Hematopoietic multipotent progenitor cell treated with erythropoietin and hydrocortisone succinate and interleukin-3 and kit ligand, for 4 days (in vitro differentiated cells): ENCODE results near the gene SUPT3H.
"Not testable (repeated sequence)": the region's sequence is repeated elsewhere in the genome, so short reads cannot be mapped to it uniquely, and the experiment has no call there.

Source experiments
- DNase-seq: peaks from one replicate; pipeline ENCODE4 v3.0.0-alpha.2; 2015

The SUPT3H gene

DNA sequence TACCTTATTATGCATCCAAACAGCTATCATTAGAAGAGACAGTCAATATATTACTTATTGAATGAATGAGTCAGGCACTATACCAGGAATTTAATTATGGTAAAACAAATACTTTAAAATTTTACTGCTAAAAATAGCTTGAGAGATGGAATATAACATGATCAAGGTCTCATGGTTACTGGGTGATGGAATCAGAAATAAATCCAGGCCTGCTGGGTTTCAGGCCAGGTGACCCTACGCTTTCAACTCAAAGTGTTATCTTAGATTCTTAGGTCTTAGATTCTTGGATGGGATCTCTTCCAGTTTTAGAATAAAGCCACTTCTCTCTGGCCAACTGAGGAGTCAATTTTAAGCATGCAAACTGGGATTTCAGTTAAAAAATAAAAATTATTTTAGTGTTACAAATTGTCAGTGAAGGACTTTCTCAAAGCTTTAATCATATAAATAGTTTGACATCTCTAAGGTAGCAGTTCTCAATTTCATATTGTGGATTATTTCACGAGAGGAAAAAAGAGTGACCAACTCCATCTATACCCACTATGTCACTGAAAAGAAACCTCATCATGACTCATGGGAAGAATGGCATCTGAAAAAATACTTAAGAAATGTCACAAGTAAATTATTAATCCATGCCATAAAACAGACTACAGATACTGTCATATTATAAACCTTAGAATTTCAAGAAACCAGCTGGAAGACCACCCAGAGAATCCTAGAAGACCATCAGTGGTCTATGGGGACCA lies 333.1 kb downstream of the SUPT3H start:
- DNase-seq: no peak

DNA sequence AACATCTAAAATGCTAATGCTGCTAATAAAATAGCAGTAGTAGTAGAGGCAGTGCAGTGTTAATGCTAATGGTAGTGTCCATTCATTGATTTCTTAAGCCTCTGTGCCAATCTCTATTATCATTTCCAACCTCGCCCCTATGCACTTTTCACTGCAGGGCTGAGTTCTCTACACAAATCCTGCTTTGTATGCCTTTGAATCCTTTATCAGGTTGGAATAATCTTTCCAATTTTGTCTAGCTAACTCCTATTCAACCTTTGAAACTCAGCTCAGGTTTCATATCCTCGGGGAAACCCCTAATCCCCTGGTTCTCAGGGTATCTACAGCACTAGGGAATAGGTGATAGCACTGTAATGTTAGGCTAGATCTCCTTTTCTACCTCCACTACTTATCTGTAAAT lies 333.6 kb downstream of the SUPT3H start:
- no peak for DNase-seq

DNA sequence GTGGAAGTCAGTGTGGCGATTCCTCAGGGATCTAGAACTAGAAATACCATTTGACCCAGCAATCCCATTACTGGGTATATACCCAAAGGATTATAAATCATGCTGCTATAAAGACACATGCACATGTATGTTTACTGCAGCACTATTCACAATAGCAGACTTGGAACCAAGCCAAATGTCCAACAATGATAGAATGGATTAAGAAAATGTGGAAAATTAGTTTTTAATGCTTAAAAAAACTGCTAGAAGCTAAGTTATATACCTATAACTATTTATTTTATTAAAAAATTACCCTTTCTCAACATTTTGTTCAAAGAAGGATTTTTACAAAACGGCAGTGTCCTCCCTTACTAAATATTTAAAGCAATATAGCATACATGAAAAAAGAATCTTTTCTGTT lies 335.1 kb downstream of the SUPT3H start:
- DNase-seq: not testable (repeated sequence)

DNA sequence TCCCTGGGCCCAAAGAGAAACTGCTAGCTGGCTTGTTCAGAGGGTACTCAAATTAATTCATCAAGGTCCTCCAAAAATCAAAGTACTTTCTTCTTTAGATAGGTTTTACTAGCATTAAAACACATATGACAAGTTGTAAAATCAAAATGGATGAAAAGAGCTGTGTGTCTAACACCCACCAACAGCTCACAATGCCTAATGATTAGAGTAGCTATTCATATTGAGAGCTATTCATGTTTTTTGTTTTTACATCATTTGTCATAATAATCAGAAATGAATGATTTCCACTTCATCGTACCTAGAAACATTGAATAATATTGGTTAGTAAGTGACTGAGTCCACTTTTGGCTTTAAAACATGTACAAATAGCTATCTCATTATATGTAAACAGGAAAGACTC lies 339.5 kb downstream of the SUPT3H start:
- DNase-seq: no peak

DNA sequence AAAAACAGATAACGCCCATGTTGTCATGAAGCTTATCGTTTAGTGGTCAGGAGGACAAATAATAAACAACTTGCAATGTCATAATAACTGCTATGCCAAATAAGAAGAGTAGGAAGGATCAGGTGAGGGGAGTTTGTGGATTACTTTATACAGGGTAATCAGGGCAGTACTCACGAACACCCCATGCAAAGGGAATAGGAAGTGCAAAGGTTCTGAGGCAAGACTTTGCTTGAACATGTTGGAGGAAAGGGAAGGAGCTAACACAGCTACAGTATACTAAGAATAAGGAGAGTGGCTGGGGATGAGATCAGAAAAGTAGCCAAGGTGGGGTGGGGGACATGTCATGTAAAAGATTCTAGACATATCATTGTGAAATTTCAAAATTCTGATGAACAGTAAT lies 341.6 kb downstream of the SUPT3H start:
- DNase-seq: no peak

DNA sequence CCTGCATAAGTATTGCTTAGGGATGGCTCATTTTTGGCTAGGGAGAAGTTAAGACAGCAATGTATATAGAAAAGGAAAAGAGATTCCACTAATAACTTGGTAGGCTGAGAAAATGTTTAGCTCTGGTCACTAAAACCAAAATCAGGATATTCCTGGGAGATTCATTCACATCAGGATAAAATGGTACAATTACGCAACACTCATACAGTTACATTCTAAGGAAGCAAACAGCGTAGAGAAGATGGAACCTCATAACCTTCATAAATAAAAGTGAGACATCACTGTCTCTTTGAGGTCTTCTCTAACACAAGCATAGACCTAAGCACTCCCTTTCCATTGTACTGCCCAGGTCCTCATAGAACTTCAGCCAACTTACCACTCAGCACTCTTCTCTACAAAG lies 345.3 kb downstream of the SUPT3H start:
- no peak for DNase-seq

DNA sequence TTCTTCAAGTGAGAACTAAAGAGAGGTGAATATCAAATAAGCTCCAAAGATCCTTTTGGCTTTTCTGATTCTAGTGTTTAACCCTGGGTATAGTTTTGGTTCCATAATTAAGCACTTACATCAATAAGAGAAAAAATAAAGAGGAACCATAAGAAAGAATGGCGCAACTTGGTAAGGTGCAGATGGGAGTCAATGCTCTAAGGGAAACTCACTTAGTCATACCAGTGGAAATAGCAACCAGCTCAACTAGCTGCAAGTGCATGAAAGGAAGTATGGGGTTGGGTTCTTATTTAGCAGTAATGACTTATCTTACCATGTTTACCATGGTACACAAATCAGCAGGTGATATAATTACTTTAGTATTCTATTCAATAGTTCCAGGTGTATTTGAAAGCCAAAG lies 346.1 kb downstream of the SUPT3H start:
- peak; percentile 62 for DNase-seq

DNA sequence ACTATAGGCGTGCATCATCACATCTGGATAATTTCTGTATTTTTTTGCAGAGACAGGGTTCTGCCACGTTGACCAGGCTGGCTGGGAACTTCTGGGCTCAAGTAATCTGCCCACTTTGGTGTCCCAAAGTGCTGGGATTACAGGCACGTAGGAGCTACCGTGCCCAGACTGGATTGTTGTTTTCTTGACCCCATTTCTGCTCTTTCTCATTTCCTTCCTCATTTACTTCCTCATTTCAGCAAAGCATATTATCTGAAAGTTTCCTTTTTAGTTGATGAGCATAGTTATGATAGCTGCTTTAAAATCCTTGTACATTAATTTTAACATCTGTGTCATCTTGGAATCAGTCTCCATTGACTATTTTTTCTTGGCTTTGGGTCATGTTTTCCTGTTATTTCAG lies 350.6 kb downstream of the SUPT3H start:
- DNase-seq: peak; percentile 20

DNA sequence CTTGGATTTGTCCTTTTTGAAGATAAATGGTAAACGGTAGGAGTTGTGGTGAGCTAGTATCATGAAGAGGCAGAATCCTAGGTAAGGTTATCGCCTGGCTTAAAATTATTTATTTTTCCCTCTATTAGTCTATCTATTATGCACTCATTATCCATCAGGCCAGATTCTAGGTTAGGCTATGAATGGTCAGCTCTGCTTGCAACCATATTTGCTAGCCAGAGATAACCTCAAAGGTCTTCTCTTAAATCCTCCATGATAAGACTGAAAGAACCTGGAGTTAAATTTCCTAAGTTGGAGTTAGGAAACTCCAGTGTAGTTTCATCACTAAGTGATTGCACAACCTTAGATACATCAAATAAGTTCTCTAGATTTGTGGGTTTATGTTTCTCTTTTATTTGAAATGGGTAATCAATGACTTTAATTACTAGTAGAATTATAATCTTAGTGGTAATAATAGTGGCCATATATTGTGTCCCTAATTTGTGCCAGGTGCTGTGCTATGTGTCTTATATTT lies 351.7 kb downstream of the SUPT3H start:
- DNase-seq: no peak

DNA sequence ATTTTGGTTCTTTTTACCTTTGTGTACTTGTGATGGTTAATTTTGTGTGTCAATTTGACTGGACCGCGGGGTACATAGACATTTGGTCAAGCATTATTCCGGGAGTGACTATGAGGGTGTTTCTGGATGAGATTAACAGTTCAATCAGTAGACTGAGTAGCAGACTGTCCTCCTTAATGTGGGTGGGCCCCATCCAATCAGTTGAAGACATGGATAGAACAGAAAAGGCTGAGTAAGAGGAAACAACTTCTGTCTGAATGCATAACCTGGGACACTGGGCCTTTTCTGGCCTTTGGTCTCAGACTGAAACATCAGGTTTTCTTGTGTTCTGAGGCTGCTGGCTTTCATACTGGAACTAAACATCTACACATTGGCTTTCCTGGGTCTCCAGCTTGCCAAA lies 353.1 kb downstream of the SUPT3H start:
- no peak for DNase-seq

DNA sequence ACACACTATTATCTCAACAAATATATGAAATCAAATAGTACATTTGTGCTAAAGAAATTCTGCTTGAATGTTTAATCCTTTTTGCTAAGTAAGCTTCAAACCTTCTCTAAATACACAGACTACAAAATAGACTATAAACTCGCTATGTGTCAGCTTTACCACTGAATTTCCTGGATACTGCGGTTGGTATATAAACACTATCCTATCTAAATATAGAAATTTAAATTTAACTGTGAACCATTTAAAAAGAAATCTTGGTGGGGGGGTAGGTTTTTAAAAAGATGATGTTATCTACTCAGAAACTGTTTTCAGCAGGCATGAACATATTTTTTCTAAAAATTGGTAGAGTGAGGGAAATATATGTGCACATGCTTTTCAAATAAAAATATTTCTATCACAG lies 356.1 kb downstream of the SUPT3H start:
- peak; percentile 44 for DNase-seq

DNA sequence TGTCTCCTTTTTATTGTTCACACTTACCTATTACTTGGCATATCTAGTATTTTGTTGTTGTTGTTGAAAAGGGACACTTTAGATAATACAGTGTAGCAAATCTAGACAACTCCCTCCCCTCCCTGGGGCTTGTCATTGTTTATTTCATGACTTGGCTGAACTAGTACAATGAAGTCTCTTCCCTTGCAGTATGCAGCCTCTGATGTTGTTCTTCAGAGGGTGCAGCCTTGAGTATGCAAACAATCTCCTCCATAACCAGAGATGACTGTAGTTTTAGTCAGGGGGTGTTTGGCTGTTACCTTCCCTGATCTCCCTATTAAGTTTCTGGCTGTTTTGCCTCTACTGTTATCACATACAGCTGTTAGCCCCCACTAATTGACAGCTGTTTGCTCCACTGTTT lies 365.0 kb downstream of the SUPT3H start:
- DNase-seq: no peak

DNA sequence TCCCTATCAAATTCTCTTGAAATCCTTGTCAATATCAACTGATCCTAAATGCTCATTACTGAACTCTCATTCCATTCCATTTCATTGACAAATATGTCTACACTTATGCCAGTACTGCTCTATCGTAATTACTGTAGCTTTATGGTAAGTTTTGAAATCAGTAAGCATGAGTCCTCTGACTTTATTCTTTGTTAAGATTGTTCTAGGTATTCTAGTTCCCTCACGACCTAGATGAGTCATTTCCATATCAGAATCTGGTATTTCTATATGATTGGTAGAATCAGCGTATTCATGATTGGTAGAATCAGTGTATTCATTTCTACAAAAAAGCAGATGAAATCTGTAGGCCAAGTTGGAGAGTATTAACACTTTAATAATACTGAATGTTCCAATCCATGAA lies 368.2 kb downstream of the SUPT3H start:
- no peak for DNase-seq

DNA sequence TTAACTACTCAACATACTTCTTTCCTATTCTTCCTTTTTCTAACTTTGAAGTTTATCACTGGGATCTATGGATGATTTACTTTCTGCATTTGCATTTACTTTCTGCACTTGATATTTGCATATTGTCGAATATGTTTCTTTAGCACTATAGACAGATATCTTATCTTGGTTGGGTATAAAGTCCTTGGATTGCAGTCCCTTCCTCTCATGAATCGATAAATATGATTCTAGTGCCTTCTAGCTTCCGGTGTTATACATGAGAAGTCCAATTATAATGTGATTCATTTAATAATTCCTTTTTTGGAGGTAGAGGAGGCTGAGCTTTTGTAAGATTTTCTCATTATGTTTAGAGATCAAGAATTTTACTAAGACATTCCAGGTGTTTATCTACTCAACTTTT lies 370.8 kb downstream of the SUPT3H start:
- DNase-seq: no peak

DNA sequence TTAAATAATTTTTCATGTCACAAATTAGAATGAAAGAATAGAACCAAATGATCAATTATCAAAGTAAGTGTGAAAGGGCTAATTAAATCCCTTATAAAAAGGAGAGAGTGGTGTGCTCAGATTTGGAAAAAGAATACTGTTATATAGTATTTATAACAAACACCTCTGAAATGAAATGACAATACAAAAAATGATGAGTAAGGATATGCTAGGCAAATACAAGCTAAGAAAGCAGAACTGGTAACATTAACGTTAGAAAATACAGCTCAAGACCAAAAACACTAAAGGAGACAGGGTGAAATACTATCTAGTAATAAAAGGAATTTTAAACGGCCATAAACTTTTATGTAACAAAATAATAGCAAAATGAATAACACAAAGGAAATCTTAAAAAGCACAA lies 373.8 kb downstream of the SUPT3H start:
- no peak for DNase-seq

DNA sequence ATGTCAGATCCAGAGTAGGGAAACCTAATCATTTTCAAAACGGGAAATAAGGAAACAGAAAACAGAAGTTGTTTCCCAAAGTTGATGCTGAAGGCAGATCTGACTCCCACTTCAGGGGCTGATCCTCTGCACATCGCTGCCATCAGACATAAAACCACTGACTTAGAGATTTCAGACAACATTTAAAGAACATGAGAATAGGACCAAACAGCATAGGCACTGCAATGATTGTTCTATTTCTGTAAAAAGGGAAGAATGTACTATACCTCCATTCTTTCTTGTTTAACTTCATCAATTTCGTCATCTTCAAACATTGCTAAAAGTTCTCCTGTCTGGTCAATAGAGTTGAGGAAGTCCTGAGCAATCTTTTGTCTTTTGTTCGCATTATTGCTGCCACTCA lies 374.3 kb downstream of the SUPT3H start:
- peak; percentile 12 for DNase-seq

DNA sequence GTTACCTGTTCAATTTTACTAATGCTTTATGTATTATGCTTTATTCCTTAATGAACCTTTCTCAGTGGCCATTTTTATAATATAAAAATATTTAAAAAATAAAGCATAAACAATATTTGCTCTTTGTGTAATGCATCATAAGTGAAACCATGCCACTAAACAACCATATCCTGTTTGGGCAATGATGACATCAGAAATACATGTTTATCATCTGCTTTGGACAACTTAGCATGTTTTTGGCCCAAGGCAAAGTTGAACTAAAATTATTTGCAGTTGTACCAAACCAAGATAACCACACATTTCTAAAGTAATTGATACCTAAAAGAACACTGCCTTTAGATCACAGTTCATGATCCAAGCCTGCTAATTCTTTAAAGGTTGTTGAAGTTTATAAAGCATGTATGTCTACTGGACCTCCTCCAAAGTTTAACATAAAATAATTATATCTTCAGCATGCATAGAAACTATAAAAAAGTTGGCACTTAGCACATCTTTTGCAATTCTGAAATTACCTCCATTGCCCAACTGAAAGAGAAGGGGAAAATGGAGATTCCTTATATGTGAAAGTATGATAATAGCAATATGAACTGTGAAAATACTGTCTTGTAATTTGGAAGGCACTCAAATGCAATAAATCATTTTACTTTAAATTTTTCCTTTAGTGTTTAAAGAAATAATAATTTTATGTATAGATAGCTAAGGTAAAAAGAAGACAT lies 375.2 kb downstream of the SUPT3H start:
- DNase-seq: no peak

DNA sequence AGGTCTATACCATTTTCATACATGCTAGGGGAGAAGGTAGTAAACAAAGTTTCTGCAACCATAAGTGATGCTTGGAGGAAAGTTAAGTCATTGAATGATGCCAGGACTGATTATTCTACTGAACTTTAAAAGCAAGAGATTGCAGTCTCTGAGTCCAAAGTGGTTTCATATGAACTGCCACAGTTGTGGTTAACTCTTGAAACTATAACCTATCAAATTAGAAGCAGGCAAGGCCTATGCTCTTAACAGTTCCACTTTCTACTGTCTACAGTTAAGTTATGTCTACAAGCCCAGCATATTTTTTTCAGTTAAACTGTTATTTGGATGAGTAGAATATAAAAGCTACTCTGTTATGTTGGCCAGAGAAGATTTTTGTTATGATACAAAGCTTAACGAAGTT lies 376.1 kb downstream of the SUPT3H start:
- DNase-seq: peak; percentile 9

DNA sequence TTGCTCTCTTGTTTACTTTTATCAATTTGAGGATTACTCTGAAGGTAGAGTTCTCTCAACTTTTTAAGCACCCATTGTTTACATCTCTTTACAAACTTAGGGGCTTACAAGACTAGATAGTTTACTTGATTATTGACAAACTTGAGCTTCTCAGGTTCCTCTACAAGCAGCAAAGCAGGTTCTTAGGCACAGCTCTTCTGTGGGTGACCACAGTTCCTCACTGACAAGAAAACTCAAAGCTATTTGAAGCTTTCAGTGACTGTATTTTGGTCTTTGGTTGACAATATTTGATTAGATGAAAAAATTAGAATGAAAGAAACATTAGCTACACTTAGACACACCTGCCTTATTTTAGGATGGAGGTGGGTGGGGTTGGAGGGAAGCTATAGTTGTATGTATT lies 376.9 kb downstream of the SUPT3H start:
- DNase-seq: no peak

DNA sequence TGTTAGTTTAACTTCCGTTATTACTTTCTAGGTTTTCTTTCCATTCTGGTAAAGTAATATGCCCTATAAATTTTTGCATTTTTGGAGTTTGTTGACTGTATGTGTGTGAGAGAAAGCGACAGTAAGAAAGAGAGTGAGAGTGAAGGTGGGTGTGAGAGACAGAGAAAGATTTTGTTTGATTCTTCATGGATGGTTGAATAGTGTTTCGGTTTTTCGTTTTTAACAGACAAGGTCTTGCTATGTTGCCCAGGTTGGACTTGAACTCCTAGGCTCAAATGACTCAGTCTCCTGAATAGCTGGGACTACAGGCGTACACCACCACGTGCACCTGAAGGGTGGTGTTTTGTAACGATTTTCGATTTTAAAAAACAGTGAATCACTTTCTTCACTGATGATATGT lies 378.7 kb downstream of the SUPT3H start:
- DNase-seq: no peak

DNA sequence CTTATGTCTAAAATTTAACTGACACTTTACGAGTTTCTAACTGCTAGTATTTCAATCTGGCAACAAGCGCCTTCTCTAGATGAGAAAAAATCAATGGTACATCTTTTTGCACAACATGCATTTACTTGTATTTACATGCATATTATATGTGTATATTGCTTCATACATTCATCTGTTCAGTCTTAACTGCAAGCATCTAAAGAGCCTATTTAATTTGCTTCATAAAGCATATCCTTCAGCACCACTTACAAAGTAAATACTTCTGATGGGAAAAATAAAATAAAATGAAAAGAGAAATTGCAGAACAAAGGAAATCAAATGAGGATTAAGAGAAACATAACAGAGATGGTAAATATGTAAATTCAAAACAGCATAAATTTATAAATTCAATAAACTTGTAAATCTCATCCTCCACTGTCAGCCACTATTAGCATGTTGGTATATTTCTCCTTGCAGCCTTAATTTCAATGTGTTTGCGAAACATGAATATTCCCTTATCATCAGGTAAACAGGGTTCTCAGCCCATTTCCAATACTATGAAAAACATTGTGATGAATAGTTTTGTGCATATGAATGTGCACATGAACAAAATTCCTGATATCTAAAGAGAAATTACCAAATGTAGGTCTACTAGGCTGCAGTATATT lies 382.1 kb downstream of the SUPT3H start:
- DNase-seq: no peak

DNA sequence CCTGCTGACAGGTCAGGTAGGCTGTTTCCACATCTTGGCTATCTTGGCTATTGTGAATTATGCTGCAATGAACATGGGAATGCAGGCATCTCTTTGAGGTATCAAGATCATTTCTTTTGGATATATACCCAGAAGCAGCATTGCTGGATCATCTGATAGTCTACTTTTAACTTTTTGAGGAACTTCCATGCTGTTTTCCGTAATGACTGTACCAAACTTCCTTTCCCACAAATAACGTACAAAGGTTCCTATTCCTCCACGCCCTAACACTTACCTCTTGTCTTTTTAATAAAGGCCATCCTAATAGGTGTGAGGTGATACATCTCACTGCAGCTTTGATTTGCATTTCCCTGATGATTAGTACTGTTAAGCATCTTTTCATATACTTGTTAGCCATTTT lies 388.3 kb downstream of the SUPT3H start:
- DNase-seq: no peak

DNA sequence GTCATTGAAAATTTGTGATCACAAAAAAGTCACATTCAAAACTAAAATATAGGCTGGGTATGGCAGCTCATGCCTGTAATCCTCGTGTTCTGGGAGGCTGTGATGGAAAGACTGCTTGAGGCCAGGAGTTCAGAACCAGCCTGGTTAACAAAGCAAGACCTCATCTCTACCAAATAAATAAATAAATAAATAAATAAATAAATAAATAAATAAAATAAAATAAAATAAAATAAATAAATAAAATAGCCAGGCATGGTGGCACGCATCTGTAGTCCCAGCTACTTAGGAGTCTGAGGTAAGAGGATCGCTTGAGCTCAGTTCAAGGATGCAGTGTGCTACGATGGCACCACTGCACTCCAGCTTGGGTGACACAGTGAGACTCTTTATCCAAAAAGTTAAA lies 392.7 kb downstream of the SUPT3H start:
- DNase-seq: no peak
